GM18499 (cell line): Measurements from ENCODE around the gene ATP4A.

Source experiments
- ATAC-seq: cut with Tn5 transposase; IDR thresholded peaks from one replicate; pipeline ENCODE4 v1.9.1; 2021; ENCODE audit warnings: moderate number of reproducible peaks; ENCODE audit not compliant: insufficient read depth, unreplicated experiment

ATP4A gene

DNA sequence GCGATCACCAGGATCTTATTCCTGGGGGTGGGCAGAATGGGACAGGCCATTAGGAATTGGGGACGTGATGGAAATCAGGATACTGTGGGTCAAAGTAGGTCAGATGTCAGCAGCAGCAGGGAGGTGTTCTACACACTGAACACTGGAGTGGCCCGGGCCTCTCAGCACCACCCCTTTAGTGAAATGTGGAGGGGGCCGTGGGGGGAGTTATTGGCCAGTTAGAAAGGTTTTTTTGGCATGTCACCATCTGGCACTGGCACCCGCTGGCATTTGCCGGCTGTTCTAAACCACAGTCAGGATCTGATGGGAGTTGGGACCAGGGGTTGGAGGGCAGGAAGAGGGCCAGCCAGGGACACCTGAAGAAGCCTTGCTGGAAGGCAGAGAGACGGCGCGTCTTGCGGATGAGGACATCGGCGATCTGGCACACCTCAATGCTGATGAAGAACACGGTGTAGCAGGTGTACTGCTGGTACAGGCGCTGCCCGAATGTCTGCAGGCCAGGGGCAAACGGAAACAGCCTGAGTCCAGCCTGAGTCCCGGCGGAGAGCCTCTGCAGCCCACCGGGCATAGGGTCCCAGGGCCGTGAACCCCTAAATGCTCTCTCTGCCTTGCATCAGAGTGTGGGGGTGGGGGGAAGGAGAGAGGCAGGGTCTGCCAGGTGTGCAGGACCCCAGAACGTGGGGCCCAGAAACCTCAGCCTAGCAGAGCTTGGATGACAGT lies 12.2 kb downstream of the ATP4A start:
- ATAC-seq: no peak

DNA sequence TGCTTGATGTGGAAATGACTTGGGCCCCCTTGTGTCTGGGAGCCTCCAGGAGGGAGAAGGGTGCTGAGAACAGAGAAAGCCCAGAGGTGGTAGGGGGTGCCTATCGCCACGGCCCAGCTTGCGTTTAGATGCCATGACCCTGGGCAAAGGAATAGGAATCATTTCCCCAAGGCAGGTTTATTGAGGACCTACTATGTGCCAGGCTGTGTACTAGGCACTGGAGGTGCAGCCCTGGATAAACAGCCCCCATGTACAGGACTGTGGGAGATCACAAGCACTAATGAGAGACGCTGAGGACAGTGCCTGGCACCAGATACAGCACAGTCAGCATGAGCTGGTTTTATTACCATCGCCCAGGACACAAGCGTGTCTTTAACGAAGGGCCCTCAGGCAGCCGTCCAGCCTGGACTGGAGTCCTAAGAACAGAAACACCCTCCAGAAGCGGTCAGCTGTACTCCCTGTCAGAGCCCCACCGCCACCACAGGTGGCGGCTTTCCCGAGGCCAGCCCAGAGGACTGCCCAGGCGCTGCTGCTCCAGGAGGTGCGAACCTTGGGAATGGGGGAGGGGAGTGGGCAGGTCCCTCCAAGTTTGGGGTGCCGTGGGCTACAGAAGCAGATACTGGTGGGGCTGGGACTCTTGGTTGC lies 13.5 kb downstream of the ATP4A start:
- no peak for ATAC-seq

GRCh38 chr19:35549174-35549788 lies 14.2 kb downstream of the ATP4A start:
- ATAC-seq: no peak

GRCh38 chr19:35546532-35546931 lies 16.9 kb downstream of the ATP4A start:
- ATAC-seq: no peak

DNA sequence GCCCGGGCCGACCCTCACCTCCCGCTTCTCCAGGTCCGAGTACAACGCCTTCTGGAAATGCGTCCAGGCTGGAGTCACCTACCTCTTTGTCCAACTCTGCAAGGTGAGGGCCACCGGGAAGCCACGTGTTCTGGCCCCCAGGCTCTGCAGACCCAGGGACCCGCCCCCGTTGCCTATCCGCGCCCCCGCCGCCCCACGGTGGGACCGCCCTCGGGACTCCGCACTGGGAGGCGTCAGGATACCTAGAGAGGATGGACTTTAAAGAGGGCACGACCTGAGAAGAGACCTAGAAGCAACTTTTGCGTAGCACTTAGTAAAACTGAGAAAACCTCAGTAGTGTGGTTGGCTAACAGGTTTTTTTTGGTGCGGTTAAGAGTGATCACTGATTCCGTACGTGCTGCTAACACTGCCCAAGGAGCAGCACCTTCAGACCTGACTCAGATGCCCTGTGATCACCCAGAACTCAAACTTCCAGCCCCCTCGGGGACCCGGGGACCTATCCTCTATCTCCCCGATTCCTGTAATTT lies 17.5 kb downstream of the ATP4A start:
- ATAC-seq: no peak

GRCh38 chr19:35545001-35545854 lies 18.2 kb downstream of the ATP4A start, which contains the start of gene TMEM147:
Gene TMEM147 (plus strand): TSS chr19:35545626. CDS start chr19:35545740, 114 bp downstream.
- no peak for ATAC-seq

- ATAC-seq: no peak
These were observed 19.2 kb downstream of the ATP4A start for GRCh38 chr19:35544110-35544802.

DNA sequence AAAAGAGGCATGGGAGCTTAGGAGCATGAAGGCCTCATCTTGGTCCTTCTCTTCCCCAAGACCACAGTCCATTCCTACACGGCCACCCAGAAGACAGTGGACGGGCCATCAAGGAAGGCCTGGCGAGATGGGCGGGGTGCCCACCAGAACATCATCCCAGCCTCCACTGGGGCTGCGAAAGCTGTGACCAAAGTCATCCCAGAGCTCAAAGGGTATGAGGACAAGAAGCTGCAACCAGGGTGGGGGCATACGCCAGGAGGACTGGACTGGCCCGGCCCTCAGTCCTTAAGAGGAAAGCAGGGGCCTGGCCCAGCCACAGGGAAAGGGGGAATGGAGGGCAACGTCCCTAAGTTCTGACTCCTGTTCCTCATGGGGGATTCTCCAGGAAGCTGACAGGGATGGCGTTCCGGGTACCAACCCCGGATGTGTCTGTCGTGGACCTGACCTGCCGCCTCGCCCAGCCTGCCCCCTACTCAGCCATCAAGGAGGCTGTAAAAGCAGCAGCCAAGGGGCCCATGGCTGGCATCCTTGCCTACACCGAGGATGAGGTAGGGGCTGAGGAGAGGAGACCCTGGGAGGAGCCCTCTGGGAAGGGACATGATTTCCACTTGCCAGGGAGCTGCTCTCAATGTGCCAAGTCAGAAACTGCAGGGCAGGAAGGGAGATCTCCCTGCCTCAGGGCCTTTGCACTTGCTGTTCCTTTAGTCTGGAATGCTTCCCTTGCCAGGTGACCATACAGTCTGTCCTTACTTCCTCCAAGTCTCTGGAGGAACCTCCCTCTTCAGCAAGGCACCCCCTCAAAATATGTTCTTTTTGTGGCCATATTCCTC lies 20.0 kb downstream of the ATP4A start:
- no peak for ATAC-seq

GRCh38 chr19:35542209-35542608 lies 21.2 kb downstream of the ATP4A start:
- no peak for ATAC-seq

- ATAC-seq: no peak
These were observed 23.0 kb downstream of the ATP4A start for GRCh38 chr19:35540356-35540927.

DNA sequence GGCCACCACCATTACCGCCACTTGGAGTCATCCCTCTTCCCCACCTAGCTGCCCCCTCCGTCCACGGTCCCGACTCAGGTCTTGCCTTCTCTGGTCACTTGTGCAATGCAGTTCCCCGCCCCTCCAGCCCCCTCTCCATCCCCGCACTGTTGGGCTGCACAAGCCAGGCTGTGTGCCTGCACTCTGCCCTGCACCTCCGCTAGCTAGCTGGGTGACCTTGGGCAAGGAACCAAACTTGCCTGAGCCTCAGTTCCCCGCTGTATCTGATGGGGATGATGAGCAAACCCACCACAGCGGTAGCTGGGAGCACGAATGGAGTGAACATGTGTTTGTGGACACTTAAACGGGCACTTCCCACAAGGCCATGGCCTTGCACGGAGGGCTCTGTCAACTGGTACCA lies 23.6 kb downstream of the ATP4A start:
- no peak for ATAC-seq

- no peak for ATAC-seq
These were observed 24.1 kb downstream of the ATP4A start for GRCh38 chr19:35539314-35539713.

GRCh38 chr19:35534803-35535480 lies 28.5 kb downstream of the ATP4A start:
- ATAC-seq: no peak

DNA sequence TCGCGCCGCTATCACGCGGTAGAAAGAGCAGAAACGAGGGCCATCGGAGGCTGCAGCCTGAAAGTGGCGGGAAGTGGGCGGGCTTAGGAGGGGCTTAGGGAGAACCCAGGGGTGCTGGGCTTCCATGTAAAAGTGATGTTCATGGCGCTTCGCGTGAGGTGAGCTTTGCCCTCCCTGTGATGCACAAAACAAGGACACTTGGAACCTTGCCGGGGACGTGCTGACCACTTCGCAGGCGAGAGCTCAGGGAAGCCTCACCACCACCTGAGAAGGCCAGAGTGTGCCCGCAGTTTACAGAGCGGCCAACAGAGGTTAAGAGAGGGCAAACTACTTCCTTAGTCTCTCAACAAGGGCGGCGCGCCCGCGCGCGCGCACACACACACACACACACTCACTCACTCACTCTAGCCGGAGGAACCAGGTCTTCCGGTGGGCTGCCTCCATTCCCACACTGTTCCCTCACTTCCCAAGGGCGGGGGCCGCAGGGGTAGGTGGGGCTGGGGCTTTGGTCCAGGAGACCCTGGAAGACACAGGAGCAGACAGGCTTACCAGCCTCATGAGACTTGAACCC lies 29.6 kb downstream of the ATP4A start:
- ATAC-seq: no peak

GRCh38 chr19:35533201-35533821 lies 30.1 kb downstream of the ATP4A start, which contains the start of gene GAPDHS:
Gene GAPDHS (plus strand): TSS chr19:35533456. CDS start chr19:35533528, 72 bp downstream.
- ATAC-seq: no peak

- no peak for ATAC-seq
These were observed 32.2 kb downstream of the ATP4A start for GRCh38 chr19:35531291-35531690.
